NCI-H2029 (cell line): ENCODE data around the gene KCNJ5.
"Not testable (repeated sequence)": the region's sequence is repeated elsewhere in the genome, so short reads cannot be mapped to it uniquely, and the experiment has no call there.

Source experiments
- DNase-seq: peaks from one replicate; lab custom pipeline; 2025; lab: John Stamatoyannopoulos, UW

KCNJ5 gene

DNA sequence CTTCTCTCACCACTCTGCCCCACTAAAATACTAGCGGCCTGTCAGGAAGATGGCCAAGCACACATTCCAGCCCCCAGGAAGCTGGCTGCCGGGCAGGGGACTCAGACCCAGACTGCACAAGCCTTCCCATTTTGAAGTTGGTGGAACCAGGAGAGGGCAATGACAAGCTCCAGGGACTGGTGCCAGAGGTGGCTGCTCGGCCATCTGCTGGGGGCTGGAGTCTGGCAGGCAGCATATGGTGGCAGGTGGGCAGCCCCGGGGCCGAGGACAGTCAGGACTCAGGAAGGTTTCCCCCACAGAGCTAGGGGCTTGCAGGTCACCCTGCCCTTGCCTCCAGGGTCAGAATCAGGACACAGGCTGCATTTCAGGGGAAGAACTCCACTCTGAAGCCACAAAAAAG is 22.6 kb downstream of the KCNJ5 start:
- DNase-seq, result no peak

DNA sequence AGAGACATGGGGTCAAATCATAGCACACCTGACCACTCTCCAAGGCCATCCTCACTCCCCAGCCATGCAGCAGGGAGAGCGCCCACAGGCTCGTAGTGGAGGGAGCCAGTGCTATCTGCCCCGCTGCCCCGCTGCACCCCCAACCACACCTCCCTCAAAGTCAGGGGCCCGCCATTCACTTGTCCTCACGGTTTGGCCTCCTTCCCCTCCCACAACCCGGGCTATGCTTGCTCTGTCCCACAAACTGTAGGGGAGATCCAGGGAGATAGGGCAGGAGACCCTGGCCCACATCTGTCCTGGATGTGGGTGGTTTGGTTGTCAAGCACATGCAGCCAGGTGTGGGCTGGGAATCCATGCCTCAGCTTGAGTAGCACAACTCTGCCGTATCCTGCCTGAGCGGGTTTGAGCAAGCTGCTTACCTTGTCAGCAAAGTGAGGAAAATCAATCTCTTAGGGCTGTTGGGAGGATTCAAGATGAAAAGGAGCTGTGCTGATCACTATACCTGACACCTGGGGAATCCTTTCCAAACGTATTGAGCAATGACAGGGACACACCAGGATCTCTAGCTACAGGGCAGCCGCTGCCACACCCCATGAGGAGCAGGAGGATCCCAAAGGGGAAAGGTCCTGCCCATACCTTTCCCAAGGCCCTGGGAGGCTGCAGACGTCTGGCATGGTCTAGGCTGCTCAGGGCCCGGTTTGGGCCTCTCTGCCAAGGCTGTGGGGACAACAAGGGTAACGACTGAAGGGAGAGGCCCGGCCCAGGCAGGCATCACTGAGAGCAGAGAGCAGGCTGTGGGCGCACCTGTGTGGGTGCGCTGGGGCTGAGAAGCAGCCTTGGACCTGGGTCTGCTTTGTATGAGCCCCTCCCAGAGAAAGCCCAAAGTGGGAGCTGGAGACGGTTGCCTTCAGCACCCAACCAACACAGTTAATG is 23.3 kb downstream of the KCNJ5 start:
- DNase-seq, result no peak

DNA sequence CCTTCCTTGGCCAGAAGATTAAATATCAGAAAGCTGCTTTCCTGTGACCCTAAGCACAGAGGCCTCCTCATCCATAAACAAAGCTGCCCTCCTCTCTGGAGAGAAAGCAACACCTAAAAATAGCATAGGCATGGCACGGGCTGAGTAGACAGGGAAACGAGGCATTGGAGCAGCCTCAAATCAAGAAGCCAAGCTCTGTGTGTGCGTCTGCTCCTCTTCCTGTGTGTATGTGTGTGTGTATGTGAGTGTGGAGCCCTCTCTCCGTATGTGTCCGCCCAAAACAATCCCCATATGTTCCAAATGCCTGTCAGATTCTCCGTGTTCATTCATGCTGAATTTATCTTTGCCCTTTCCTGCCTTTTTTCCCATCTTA is 24.0 kb downstream of the KCNJ5 start:
- DNase-seq, result no peak

DNA sequence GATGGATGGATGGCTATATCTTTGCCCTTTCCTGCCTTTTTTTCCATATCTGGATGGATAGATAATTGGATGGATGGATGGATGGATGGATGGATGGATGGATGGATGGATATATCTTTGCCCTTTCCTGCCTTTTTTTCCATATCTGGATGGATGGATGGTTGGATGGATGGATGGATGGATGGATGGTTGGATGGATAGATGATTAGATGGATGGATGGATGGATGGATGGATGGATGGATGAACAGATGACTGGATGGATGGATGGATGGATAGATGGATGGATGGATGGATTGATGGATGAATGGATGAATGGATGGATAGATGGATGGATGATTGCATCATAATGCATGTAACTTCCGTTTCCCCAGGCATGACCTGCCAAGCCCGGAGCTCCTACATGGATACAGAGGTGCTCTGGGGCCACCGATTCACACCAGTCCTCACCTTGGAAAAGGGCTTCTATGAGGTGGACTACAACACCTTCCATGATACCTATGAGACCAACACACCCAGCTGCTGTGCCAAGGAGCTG is 24.9 kb downstream of the KCNJ5 start:
- DNase-seq, result no peak

DNA sequence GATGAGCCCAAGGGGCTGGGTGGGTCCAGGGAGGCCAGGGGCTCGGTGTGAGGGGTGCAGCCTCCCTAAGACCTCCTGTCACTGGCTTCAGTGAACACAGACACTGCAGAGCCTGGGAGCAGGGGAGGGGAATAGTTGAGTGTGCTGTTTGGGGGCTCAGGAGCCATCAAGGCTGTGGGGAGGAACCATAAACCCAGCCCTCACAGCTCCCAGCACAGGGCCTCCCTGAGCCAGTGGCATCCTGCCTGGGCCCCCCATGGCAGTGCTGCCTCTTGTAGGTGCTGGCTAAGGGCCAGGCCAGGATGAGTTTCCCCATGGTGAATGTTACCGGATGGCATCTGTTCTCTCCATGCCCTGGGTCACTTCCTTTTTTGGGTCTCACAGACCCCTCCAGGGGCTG is 25.5 kb downstream of the KCNJ5 start:
- no peak for DNase-seq

DNA sequence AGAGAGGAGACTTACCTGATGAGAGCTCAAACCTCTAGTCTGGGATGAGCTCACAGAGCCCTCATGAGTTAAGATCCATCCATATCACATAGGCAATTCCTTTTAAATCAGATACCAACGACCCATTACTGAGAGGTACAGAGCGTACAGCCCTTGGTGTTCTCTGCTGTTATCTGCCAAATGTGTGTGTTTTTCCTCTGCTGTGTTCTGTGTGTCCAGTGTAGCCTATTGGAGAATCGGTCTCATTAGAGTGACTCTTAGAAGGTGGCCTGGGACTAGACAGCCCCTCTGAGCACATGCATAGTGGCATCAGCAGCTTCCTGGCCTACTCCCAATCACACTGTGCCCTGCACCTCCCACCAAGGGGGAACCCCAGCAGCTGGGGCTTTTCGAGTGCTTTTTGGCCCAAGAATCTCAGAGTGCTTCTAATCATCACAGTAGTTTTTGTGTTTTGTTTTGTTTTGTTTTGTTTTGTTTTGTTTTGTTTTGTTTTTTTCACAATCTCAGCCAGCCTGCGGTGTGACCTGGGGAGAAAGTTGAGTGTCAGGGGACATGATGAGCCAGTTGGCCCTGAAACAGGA is 26.1 kb downstream of the KCNJ5 start:
- DNase-seq, result no peak

DNA sequence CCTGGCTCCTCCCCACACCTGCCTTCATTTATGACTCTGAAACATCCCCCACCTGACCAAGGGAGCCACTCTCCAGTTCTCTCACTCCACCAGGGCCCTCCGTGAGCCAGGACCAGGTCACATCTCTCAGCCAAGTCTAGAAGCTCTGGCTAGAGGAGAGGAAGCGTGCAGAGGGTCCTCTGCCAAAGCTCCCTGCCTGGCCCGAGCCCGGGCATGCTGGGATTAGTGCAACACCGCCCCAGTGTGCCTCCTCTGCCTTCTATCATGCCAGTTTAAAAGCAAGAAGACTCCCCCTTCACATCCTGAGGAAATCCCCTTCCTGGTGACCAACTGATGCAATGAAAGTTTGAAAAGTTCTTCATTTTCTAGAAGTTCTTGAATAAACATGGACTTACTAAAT is 28.1 kb downstream of the KCNJ5 start:
- no peak for DNase-seq

DNA sequence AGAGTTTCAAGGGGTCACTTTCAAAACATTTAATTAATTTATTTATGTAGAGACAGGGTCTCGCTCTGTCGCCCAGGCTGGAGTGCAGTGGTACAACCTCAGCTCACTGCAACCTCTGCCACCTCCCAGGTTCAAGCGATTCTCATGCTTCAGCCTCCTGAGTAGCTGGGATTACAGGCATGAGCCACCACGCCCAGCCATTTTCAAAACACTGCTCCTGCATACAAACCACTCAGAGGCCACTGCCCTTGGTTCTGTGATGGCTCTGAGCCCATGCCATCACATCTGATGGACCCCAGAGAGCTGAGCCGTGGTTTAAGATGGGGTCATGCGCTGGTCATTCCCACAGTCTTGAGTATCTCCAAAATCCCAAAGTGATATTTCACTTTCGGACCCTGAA is 28.5 kb downstream of the KCNJ5 start:
- DNase-seq, result not testable (repeated sequence)

DNA sequence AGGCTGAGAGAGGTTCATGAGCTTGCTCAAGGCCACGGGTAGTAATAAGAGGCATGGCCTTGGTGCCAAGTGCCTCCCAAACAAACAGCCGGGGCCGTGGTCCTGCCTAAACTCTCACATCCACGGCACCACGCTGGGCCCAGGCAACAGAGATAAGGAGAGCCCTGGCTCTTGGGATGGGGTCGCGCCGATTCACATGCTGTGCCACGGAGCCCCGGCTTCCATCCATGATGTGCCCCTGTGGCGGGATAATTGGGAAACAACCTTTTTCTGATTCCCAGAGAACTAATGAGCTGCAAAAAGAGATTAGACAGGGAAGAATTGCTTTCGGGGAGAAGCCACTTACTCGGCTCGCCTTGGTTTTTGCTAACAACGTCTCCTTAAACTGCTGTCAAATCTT is 29.5 kb downstream of the KCNJ5 start:
- no peak for DNase-seq

DNA sequence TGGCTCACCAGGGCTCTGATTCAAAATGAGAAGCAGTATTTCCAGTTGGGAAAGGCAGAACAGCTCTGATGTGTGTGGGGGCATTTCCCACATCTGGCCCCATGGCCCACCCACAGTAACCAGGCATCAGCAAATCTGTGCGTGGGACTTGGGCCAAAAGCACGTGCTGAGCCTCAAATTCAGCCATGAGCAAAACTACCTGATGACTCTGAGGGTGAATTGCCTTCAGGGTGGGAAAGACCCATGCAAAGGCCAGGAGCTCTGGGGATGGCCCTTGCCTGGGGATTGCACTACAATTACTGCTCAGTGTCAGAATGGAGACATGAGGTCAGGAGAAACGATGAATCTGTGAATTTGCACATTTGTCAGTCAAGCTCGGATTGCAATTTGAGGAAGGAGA is 30.6 kb downstream of the KCNJ5 start:
- DNase-seq, result no peak

DNA sequence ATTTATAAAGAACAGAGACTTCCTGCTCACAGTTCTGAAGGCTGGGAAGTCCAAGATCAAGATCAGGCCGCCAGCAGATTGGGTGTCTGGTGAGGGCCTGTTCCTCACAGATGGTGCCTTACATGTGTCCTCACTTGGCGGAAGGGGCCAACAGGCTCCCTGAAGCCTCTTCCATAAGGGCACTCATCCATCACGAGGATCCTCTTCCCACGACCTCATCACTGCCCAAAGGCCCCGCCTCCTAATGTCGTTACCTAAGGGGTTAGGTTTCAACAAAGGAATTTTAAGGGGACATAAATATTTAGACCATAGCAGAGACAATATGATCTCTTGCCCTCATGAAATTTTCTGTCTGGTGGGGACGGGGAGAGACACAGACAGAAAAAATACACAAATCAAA is 32.9 kb downstream of the KCNJ5 start:
- DNase-seq, result no peak

DNA sequence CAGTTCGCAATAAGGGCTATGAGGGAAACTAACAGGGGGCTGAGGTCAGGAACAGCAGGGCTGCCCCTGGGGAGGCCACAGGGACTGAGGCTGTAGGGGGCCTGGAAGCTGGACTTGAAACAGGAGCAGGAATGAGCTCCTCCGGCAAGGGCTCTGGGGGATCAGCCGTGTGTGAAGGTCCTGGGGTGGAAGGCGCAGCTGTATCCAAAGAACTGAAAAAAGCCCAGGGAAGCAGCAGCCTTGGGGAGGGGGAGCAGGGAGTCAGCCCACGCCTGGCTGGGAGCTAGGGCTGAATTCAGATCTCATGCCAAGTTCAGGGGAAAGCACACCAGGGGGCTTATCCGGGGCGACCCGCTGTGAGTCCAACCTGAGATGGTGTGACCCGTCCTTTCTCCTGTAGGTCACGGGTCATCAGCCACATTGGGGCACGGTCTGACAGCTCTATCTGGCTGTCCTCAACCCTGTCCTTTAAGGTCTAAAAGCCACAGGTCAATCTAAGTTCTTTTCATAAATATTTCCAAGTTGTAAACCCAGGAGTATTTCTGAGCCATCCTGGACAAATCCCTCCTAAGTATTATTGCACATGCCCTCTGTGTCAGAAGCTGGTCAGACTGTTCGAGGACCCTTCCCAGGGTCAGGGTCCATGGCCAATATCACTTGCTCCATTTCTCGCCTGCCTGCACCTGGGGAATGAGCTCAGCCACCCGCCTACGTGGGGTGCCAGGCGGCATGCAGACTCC is 33.5 kb downstream of the KCNJ5 start:
- DNase-seq, result no peak

DNA sequence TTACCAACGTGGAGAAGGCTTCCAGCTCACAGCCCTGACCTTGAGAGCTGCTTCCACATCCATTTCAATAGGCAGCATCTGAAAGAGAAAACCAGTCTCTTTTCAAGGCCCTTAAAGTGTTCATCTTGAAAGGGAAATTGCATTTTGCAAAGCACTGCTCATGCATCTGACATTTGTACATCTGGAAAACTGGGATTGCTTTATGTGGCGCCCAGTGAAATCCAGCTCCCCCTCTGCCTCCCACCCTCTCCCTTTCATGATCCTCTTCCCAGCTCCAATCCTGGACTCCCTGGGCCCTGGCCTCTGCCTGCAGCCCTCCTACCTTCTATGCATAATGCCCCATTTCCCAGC is 34.1 kb downstream of the KCNJ5 start:
- no peak for DNase-seq

DNA sequence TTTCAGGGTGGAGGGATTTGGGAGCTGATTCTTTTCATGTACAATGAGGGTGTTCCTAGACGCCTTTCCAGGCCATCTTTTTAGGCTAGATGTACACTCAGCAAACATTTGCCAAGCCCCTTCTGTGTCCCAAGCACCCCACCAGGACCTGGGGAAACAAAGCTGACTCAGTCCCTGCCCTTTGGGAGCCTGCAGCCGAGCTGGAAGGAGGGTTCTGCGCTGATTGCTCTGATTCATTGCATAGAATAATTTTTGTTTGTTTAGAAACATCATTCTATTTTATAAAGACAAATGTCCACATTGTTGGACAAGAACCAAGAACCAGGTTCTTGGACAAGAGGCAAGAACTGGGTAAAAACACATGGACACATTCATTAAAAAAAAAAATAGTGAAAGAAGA is 34.8 kb downstream of the KCNJ5 start:
- DNase-seq, result no peak

DNA sequence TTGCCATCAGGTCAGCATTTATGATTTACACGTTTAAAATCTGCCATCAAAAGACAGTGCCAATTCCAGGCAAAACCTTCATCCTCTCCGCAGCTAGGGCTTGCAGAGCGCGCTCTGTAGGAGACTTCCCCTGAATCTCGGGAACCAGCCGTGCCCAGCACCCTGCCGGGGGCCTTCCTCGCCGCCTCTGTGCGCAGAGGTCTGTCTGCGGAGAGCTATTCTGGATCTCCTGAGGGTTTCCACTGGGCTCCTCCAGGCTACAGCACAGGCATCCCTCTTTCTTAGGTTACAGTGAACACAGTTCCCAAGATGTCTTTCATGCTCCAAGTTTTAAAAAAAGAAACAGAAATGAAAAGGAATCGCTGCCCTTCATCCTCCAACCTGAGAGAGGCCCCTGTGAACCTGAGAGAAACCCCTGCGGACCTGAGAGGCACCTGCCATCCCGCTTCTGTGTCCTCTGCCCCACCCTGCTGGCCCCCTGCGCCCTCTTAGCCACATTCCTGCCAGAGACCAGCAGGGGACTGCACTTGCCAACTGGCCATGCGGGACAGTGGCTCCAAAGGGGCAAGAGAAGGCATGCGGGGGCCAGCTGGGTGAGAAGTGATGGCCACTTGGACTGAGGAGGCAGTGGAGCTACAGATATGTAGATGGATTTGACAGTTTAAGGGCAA is 35.4 kb downstream of the KCNJ5 start:
- DNase-seq, result no peak

DNA sequence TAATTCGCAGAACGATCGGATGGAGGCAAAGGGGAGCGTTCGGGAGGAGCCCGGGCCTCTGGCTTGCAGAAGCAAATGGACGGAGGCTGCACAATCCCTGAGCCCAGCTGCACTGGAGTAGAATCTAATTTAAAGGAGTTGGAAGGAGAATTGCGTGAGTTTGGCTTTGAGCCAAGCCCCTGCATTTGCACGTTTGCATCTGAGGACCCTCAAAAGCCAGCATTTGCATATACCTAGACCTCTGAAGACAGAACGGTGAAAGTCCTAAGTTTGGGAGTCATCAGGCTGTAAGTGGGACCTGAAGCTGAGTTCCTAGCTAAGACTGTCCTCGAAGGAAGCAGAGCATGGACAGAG is 35.9 kb downstream of the KCNJ5 start:
- no peak for DNase-seq

DNA sequence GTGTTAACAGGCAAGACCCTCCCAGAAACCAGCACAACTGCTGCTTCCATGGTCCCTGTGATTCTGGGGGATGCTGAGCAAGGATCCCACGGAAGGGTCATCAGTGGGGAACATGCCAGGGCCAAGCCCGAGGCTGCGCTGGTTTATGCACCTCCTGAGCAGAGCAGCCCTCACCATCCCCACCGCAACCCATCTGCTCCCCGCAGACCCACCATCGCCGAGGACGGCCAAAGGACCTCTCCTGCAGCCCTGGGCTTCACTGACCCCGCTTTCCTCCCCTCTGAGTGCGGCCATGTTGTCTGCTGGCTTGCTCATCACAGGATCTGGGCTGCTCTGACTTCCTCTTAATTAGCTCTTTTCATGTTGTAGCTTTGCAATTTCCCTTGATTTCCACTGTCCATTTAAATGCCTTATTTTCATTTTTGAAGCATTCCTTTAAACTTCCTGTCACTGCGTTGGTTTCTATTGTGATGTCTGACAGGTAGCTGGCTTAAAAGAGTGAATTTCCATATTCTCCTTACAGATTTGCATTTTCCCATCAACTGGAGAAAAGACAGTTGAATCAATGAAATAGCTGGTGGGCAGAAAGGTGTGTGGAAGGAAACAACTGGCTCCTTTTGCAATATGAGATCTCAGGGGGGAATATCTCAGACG is 36.7 kb downstream of the KCNJ5 start:
- DNase-seq, result no peak

DNA sequence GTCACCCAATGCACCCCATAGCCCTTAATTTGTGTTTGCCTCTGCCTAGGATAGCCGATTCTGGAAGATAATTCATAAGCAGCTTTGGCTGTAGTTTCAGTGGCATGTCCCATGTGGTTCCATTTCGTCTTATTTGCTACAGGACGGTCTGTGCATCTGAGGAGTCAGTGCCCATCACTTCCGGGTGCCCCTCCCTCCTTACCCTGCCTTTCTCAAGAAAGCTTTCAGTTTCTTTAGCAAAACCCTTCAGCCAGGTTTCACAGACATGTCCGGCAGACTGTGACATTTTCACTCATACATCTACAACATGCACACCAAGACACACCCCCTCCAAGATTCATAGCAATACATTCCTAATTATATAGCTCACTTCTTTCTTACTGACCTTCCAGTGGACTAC is 37.2 kb downstream of the KCNJ5 start:
- no peak for DNase-seq

DNA sequence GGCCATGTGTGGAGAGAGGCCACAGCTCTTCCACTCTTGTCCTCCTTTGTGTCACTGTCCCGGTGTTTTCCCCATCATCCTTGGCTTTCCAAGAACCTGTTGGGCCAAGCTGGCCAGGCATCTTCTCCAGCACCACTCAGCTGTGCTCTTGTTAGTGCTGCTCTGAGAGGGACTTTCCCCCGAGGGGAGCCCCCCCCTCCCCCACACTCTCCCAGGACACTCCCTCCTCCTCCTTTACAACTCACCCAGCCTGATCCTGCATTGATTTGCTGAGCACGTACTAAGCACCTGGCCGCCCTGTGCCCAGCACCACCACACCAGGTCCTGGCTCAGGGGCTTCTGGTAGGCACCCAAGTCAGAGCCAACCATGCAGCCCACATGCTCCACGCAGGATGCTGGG is 38.3 kb downstream of the KCNJ5 start:
- no peak for DNase-seq

DNA sequence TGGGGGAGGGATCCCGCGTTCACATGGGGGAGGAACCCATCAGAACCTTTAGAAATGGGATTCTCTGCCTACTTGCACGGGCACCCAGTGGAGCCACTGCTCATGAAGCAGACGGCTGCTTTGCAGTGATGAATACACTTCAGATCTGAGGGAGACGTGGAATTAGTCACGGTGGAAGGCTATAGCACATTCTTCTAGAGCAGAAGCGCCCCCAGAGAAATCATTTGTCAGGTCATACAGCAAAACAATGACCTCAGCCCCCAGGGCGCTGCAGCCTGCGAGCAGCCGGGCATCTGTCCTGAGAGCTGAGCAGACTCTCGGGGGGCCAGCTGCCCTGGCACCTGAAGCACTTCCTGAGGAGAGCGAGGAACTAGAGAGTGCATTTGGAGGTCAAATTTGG is 38.8 kb downstream of the KCNJ5 start:
- no peak for DNase-seq

DNA sequence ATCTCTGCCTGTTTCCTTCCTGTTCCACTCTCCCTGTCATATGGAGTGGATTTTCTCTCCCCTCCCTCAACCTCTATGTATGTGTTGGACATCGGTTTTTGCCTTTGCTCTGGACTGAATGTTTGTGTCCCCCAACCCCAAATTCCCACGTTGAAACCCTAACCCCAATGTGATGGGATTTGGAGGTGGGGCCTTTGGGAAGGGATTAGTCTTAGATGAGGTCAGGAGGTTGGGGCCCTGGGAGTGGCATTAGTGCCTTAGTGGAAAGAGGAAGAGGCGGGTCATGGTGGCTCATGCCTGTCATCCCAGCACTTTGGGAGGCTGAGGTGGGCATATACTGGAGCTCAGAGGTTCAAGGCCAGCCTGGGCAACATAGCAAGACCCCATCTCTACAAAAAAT is 39.9 kb downstream of the KCNJ5 start:
- no peak for DNase-seq

DNA sequence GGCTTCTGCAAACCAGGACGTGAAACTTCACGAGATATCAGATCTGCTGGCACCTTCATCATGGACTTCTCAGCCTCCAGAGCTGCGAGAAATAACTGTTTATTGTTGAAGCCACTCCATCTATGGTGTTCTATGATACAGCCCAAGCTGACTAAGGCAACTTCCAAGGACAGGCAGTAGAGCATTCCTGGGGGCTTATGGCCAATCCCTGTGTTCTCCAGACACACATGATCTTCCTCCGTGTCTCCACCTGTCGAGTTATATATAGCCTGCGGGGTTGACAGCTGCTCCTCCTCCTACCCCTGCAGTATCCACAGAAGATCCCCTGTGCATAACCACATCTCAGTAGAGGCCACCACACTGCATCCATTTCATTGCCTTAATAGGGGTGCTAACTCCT is 40.5 kb downstream of the KCNJ5 start:
- DNase-seq, result no peak
